GM19099 (cell line): ENCODE data around the gene OR4E1.

Experiments
- POLR2A ChIP-seq: IDR thresholded peaks from 3 replicates; pipeline ENCODE4 v1.6.1; 2011; ENCODE audit warnings: low read depth; ENCODE audit not compliant: insufficient read length; ENCODE audit errors: extremely low read depth

Gene OR4E1

GRCh38 chr14:21671371-21671770 is 2.2 kb downstream of the OR4E1 start:
- TF ChIP-seq POLR2A, result no peak

GRCh38 chr14:21669284-21669683 is 4.3 kb downstream of the OR4E1 start:
- TF ChIP-seq POLR2A, result no peak

GRCh38 chr14:21668377-21668776 is 5.2 kb downstream of the OR4E1 start:
- TF ChIP-seq POLR2A, result no peak

- no peak for TF ChIP-seq POLR2A
Measured at GRCh38 chr14:21656980-21657379, 16.6 kb downstream of the OR4E1 start.

GRCh38 chr14:21654215-21654614 is 19.4 kb downstream of the OR4E1 start:
- no peak for TF ChIP-seq POLR2A

- no peak for TF ChIP-seq POLR2A
Measured at GRCh38 chr14:21653331-21653885, 20.2 kb downstream of the OR4E1 start, which contains the start of gene OR4E2. Gene OR4E2, plus strand, starts transcription at chr14:21653835. Its CDS starts 11,248 bp downstream, at chr14:21665083.

- no peak for TF ChIP-seq POLR2A
Measured at GRCh38 chr14:21652209-21652808, 21.3 kb downstream of the OR4E1 start.

GRCh38 chr14:21647380-21647779 is 26.2 kb downstream of the OR4E1 start:
- no peak for TF ChIP-seq POLR2A

GRCh38 chr14:21643407-21643806 is 30.2 kb downstream of the OR4E1 start:
- TF ChIP-seq POLR2A, result no peak

GRCh38 chr14:21642683-21643082 is 30.9 kb downstream of the OR4E1 start:
- no peak for TF ChIP-seq POLR2A

- TF ChIP-seq POLR2A, result no peak
Measured at GRCh38 chr14:21634840-21635239, 38.8 kb downstream of the OR4E1 start, which contains the start of gene OR10G2. Gene OR10G2, minus strand, starts transcription at chr14:21634940. Its CDS starts 98 bp downstream, at chr14:21634842.

GRCh38 chr14:21631084-21631483 is 42.5 kb downstream of the OR4E1 start:
- TF ChIP-seq POLR2A, result no peak

GRCh38 chr14:21626491-21627230 is 47.0 kb downstream of the OR4E1 start:
- no peak for TF ChIP-seq POLR2A
